Fibroblast of pulmonary artery (primary cell): ENCODE results near the gene PPP1R26.

Experiments used
- DNase-seq: peaks from one replicate; pipeline ENCODE4 v3.0.0-alpha.2; 2010; ENCODE audit warnings: low read depth
- H3K4me3 ChIP-seq: replicated peaks from 2 replicates; pipeline ENCODE4 v1.5.1; 2011; ENCODE audit warnings: low read depth, mild to moderate bottlenecking, control low read depth, low read length, moderate library complexity
- TF ChIP-seq, protein P1 (sequence below): IDR thresholded peaks from 2 replicates; pipeline ENCODE4 v1.5.1; 2011; ENCODE audit warnings: mild to moderate bottlenecking, control low read depth, low read length, inconsistent platforms; ENCODE audit errors: missing control alignments

Gene PPP1R26

GRCh38 chr9:135500071-135500524 lies 20.5 kb downstream of the PPP1R26 start:
- peak; percentile 64 for DNase-seq
- TF ChIP-seq, protein P1, sequence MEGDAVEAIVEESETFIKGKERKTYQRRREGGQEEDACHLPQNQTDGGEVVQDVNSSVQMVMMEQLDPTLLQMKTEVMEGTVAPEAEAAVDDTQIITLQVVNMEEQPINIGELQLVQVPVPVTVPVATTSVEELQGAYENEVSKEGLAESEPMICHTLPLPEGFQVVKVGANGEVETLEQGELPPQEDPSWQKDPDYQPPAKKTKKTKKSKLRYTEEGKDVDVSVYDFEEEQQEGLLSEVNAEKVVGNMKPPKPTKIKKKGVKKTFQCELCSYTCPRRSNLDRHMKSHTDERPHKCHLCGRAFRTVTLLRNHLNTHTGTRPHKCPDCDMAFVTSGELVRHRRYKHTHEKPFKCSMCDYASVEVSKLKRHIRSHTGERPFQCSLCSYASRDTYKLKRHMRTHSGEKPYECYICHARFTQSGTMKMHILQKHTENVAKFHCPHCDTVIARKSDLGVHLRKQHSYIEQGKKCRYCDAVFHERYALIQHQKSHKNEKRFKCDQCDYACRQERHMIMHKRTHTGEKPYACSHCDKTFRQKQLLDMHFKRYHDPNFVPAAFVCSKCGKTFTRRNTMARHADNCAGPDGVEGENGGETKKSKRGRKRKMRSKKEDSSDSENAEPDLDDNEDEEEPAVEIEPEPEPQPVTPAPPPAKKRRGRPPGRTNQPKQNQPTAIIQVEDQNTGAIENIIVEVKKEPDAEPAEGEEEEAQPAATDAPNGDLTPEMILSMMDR: no peak
- H3K4me3 ChIP-seq: peak overlapping the region; percentile 81

- TF ChIP-seq, protein P1: peak; percentile 43
- DNase-seq: peak; percentile 88
- H3K4me3 ChIP-seq: peak within 1 kb of the TSS; percentile 81
These were observed 21.1 kb downstream of the PPP1R26 start, which contains the start of gene MRPS2 for GRCh38 chr9:135500525-135501260. TSS of gene MRPS2 (plus strand) at chr9:135500682. CDS start at chr9:135500711, 29 bp downstream.

GRCh38 chr9:135501261-135502167 lies 21.9 kb downstream of the PPP1R26 start:
- no peak for DNase-seq
- TF ChIP-seq, protein P1: no peak
- H3K4me3 ChIP-seq: peak overlapping the region; percentile 81

- no peak overlapping the region for H3K4me3 ChIP-seq
- TF ChIP-seq, protein P1: no peak
- DNase-seq: no peak
These were observed 22.7 kb downstream of the PPP1R26 start for GRCh38 chr9:135502168-135502872.

DNA sequence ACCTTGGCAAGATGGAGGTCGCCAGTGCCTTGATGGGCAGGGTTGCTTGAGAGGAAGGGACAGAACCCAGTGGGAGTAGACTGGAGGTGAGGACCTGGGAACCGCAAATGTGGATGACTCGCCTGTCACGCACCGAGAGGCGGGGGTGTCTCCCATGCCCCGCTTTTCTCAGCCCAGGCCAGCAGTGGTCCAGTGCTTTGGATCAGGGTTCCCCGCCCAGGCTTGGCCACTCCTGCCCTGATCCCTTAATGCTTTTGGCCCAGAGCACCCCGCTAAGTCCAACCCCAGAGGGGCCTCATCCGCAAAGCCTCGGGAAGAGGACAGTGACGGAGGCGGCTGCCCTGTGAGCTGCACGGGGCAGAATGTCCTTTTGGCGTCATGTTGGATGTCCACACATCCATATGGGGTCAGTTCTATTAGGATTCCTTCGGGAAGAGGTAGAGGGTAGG lies 23.3 kb downstream of the PPP1R26 start:
- no peak for DNase-seq
- H3K4me3 ChIP-seq: no peak overlapping the region
- TF ChIP-seq, protein P1: no peak

DNA sequence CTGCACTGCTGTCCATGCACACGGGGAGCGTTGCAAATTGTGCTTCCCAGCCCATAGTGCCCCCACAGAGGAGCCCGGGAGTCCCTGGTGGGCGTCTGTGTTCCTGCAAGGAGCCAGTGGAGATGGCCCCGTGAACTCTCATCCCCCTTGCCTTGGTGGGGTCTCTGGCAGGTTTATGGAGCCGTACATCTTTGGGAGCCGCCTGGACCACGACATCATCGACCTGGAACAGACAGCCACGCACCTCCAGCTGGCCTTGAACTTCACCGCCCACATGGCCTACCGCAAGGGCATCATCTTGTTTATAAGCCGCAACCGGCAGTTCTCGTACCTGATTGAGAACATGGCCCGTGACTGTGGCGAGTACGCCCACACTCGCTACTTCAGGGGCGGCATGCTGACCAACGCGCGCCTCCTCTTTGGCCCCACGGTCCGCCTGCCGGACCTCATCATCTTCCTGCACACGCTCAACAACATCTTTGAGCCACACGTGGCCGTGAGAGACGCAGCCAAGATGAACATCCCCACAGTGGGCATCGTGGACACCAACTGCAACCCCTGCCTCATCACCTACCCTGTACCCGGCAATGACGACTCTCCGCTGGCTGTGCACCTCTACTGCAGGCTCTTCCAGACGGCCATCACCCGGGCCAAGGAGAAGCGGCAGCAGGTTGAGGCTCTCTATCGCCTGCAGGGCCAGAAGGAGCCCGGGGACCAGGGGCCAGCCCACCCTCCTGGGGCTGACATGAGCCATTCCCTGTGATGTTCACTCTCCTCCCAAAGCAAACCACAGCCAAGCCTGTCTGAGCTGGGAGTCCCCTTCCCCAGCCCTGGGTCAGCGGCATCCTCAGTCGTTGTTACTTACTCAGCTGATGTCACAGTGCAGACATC lies 24.0 kb downstream of the PPP1R26 start:
- H3K4me3 ChIP-seq: no peak overlapping the region
- no peak for DNase-seq
- TF ChIP-seq, protein P1: no peak
